GM19468 (cell line): ENCODE data around the gene FBXL7.

ENCODE experiments used
- ATAC-seq: cut with Tn5 transposase; IDR thresholded peaks from one replicate; pipeline ENCODE4 v1.9.1; 2021; ENCODE audit warnings: mild to moderate bottlenecking, moderate library complexity, moderate number of reproducible peaks; ENCODE audit not compliant: unreplicated experiment; ENCODE audit errors: extremely low read depth

FBXL7 gene

GRCh38 chr5:15574806-15575325, 74.9 kb downstream of the FBXL7 start:
- ATAC-seq: no peak

DNA sequence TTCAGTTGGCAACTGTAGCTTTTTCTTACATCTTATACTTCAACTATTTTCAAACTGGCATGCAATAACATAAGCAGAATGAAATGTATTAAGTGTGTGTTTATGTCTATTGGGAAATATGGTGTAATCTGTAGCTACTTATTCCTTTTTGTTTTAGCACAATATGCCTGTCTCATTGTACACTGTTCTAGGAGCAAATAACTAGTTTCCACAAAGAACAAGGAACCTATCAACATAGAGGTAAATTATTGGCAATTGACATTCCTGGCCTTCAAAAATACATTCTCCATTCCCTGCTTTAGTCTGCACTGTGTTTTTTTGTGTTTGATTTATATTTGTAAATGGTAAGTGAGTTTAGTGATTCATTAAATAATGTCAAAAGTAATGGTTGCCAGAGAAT, 75.7 kb downstream of the FBXL7 start:
- ATAC-seq: no peak

DNA sequence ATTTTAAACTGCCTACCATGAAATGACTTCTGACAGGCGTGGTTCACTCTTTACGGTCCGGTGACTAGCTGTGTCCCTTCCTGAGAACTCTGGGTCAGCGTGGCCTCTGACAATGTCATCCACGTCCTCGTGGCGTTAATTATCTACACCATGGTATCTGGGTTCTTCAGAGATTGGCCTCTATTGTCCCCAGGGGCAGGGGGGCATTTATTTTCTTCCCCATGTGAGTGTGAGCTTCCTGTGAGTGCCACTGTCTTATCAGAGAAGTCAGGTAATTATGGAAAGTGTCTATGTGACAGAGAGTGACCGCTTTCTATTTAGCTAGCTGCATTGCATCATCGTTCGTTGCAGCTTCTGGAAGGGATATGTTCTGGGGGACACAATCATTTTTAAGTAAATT, 77.2 kb downstream of the FBXL7 start:
- ATAC-seq: no peak

DNA sequence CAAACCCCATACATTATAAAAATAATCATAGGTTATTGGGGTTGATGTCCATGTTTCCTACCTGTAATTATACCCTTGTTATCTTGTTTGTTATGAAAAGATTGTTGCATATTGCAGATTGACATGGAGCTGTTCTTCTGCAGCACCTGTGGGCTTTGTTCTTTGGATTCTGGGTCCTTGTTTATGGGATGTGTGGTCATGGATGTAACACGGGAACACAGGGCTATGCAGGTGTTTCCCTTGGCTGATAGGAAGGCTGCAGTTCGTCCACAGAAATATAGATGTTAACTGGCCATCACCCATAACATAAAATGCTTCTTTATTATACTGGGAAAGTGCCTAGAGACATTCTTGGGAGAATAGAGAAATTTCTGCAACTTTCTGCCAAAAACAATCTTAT, 77.9 kb downstream of the FBXL7 start:
- ATAC-seq: no peak

- no peak for ATAC-seq
Measured at GRCh38 chr5:15579193-15579990, 79.4 kb downstream of the FBXL7 start.

DNA sequence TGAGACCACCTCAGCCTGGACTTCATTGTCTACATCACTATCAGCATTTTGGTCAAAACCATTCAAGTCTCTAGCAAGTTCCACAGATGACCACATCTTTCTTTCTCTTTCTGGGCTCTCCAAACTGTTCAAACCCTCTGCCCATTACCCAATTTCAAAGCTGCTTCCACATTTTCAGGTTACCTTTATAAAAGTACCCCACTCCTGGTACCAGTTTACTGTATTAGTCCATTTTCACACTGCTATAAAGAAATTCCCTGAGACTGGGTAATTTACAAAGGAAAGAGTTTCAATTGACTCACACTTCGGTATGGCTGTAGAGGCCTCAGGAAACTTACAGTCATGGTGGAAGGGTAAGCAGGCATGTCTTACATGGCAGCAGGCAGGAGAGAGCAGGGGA, 84.5 kb downstream of the FBXL7 start:
- ATAC-seq: no peak

DNA sequence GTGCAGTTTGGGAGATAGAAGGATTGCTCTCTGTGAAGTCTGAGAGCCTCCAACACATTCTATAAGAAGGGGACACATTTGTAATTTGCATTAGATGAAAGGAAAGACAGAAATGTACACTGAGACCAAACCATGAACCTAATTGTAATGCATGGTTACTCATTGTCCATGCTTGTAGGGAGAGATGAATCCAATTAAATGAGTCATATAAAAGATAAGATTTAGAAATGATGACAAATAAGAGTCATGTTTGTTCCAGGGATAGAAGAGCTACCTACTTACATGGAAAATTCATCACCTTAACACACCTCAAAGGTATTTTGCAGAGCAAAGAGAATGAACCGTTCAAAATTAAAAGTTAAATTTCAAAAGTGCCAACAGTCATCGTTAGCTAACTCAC, 85.1 kb downstream of the FBXL7 start:
- no peak for ATAC-seq

DNA sequence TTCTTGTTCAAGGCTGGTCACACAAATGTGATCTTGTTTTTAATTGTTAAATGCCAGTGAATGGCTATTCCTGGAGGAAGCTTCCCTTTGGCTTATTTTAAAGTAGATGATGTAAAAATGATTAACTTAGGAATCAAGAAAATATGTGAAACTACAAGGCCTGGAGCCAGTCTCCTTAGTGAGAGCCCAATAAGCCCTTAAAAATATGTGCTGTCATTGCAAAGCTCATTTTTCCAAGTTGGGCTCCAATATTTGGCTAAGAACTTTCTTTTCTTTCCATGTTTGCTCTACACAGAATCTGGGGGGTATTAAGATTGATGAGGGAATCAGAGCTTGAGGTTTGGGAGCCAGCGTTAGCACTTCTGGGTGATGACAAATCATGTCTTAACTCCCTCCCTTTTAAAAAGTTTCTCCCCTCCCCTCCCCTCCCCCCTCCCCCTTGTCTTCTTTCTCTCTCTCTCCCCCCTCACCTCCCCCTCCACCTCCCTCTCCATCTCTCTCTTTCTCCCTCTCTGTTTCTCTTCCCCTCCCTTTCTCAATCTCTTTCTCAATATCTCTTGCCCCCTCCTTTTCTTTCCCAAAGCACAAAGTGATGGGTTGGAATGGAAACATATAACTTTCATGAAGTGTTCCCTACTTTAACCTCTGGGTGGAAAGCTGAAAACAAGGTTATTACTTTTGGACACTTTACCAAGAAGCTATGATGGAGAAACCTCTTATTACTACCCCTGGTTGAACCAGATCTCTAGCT, 86.0 kb downstream of the FBXL7 start:
- no peak for ATAC-seq

DNA sequence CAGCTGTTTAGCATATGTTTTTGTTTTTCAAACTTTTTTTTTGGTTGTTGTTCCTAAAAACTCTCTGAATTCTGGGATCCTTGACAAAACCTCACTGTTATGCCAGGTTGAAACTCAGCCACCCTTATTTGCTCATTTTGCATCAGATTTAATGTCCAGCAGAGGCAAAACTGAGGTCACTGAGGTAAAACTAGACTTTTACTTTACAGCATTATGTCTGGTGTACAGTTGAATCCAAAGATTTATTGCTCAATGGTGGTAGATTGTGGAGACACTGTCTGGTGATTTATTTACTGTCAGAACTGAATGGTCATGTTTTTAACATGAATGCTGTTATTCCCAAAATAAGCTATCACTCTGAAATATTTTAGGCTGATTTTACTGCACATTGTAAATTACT, 87.9 kb downstream of the FBXL7 start:
- ATAC-seq: no peak

- ATAC-seq: no peak
Measured at GRCh38 chr5:15592728-15593127, 92.7 kb downstream of the FBXL7 start.

DNA sequence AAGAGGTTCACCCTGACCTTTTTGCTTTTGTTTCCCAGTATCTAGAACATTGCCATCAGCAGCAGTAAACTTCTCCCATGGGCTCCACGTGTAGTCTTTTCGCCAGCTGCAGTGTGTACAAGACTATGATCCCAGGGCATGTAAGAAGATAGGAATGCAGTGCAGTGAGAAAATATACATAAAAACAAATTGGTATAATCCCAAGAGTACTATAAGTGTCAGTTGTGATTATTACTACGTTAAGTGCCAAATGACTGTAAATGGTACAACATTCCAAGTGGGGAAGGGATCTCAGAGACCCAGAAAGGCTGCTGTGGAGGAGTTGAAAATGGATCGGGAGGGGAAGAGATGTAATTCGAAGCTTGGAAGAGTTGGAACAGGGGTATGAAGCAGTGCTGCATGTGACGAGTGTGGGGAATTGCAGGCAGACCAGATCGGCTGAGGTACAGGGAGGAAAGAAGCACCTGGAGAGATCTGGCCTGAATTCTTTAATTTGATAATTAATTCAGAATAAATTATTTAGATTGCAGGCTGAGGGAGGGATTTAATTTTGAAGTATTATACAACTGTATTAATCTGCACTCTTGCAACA, 95.1 kb downstream of the FBXL7 start:
- ATAC-seq: no peak

DNA sequence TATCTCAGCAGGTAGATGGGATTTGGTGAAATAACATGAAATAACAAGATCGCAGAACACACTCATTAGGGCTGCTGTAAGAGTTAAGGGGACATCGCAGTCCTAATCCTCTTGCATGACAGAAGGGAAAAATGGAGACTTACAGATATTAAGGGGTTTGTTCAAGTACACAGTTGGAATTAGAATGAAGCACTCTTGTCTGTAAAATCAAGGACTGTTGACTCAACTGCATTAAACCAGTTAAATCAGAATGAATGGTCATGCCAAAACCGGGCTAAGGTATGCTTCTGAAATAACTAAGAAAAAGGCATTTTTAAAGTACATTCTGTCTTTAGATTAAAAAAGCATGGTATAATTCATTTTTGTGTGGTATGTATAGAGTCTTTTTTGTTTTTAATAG, 95.9 kb downstream of the FBXL7 start:
- no peak for ATAC-seq

GRCh38 chr5:15596936-15597335, 97.0 kb downstream of the FBXL7 start:
- no peak for ATAC-seq

DNA sequence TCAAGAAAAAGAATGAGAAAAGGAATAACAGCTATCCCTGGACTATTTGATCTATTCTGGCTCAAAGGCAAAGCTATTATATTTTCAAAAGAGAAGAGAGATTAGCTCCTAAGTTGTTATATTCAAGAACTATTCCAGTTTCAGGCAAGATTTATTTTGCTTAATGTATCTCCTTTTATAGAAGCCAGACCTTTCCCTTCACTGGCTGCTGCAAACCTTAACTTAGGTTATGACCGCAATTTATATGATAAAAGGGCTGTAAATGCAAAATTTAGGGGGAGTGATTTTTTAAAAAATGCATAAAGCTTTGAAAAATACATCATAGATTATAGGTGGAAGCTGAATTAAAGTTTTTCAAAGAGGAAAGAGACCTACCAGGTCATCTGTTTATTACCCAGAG, 97.8 kb downstream of the FBXL7 start:
- ATAC-seq: no peak

DNA sequence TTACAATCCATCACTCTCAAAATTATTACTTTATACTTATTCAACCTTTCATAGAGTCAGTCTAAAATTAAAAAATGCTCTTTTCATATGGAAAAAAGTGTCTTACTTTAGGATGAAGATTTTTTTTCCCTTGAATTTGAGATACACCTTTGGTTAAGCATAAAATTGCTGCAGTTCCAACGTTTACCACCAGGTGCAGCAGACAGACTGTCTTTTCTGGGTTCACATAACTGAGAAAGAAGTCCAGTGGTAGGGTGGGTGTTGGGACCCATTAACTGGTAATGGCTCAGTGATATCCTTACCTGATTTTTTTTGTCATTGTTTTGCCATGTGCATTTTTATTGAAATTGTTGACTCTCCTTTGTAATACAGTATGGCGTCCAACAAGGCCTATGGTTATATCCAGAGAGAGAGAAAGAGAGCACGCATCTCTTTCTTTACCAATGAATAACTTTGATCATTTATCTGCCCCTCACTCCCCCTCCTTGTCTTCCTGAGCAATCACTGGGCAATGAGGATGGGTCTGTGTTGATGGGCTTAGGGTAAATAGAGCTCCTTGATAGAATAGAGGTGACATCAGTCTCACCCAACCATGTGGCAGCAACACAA, 98.4 kb downstream of the FBXL7 start:
- ATAC-seq: no peak

GRCh38 chr5:15600035-15600434, 100.1 kb downstream of the FBXL7 start:
- ATAC-seq: no peak

- ATAC-seq: no peak
Measured at GRCh38 chr5:15601274-15601673, 101.3 kb downstream of the FBXL7 start.

DNA sequence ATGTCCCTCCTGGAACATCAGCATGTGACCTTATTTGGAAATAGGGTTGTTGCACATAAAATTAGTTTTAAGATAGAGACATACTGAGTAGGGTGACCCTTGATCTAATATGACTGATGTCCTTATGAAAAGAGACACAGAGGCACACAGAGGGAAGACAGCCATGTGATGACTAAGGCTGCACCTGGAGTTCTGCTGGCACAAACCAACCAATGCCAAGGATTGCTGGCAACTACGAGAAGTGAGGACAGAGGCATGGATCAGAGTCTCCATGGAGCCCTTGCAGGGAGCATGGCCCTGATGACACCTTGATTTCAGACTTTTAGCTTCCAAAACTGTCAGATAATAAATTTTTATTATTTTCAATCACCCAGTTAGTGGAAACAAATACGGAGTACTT, 101.9 kb downstream of the FBXL7 start:
- ATAC-seq: no peak

DNA sequence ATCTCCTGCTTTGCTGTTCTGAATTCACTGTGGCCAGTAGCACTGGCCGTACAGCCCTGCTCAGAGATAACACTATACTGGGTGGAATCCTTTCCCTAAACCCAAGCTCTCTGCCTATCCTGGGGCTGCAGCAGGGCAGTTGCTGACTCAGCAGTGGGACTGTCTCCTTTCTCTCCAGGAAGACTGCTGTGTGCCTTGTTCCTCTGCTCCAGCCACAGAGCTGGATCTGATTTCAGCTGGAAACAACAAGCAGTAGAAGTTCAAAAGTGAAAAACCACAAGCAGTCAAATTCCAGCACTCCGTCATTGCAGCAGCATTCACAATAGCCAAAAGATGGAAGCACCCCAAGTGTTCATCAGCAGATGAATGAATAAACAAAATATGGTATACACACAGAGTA, 105.0 kb downstream of the FBXL7 start:
- no peak for ATAC-seq

DNA sequence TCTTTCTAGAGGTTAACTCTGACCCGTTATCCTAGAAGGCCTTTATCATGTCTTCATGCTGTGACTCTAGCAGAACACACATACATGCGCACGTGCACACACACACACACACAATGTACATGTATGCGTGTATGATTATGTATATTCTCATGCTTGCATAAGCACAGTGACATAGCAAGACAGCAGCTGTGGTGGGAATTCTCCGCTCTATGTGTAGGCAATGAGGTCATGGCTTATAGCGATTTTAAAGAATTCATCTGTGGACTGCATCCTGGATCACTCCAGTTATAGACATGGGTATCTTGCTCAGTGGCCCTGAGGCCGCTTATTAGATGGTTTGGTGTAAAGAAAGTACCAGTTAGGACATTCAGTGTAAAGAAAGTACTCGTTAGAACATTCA, 106.2 kb downstream of the FBXL7 start:
- no peak for ATAC-seq

- ATAC-seq: no peak
Measured at GRCh38 chr5:15607076-15607475, 107.1 kb downstream of the FBXL7 start.
